ENCODE data around the gene OTUB2.

DNA sequence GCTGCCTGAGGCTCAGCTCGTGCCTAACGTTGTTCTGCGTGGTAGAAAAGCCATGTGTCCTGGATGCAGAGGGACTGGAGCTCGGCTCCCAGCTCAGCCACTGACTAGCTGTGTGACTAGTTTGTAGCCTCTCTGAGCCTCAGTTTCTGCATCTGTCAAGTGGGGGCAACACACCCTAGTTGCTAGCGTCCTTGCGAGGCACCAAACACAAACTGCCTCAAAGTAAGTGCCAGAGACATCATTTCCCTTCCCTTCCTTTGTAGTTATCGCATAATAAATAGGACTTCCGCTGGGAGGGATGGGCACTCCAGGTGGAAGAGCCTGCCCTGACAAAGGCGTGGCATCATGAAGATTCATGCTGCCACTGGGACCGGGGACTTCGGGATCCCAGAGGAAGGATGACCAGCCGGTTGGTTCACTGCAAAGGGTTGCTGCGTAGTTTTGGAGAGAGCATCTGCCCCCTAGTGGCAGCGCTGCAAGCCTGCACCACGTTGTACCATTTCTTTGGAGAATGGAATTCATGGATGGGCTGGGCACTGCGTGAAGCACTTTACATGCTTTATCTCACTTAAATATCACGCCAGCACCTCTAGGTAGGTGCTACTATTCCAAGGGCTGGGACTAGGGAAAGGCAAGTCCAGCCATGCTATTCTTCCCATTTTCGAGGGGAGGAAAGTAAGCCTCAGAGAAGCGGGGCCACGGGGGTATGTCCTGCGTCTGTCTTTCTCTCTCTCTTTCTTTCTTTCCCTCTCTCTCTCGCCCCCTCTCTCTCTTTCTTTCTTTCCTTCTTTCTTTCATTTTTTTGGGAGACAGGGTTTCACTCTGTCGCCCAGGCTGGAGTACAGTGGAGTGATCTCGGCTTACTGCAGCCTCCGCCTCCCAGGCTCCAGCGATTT lies 24.4 kb upstream of the OTUB2 start:
- TF ChIP-seq CTCF (IDR thresholded peaks at IDR 0.05 in 8 of 11, conservative IDR thresholded peaks at IDR 0.05 in 3 of 11): peak; percentile 89 to 96 (median 94)
- peak in 2 of 3 donors; percentile 13 to 17 for TF ChIP-seq POLR2AphosphoS5 (IDR thresholded peaks at IDR 0.05)
- no peak for TF ChIP-seq POLR2A (IDR thresholded peaks at IDR 0.05)
